GM18951 (cell line): ENCODE data around the gene UBD.

ENCODE experiments used
- POLR2A ChIP-seq: IDR thresholded peaks from 4 replicates; pipeline ENCODE4 v1.6.1; 2011; ENCODE audit warnings: mild to moderate bottlenecking; ENCODE audit not compliant: insufficient read length, insufficient read depth; ENCODE audit errors: extremely low read depth
- in situ Hi-C: fragments of 300-500 bp; cut with MboI; formaldehyde crosslinking; loops from one replicate; pipeline ENCODE4 v1.12.0; 2022; ENCODE audit warnings: low sequenced_read_pairs, mixed read lengths, inconsistent platforms; ENCODE audit not compliant: unreplicated experiment

UBD gene

GRCh38 chr6:29584821-29585220 lies 25.3 kb upstream of the UBD start, which contains the start of gene OR2H2:
Gene OR2H2, plus strand, starts transcription at chr6:29585121. Its CDS starts 2,824 bp downstream, at chr6:29587945.
- no peak for TF ChIP-seq POLR2A
- in situ Hi-C loops, result loop anchor here (25.0 kb wide), 1 partner anchor 898 kb away; no protein-coding TSS in a partner anchor

GRCh38 chr6:29577544-29577943 lies 18.0 kb upstream of the UBD start:
- no peak for TF ChIP-seq POLR2A
- in situ Hi-C loops, result loop anchor here (25.0 kb wide), 1 partner anchor 890 kb away; no protein-coding TSS in a partner anchor

GRCh38 chr6:29576056-29576455 lies 16.5 kb upstream of the UBD start:
- TF ChIP-seq POLR2A, result no peak
- in situ Hi-C loops, result loop anchor here (25.0 kb wide), 1 partner anchor 889 kb away; no protein-coding TSS in a partner anchor

GRCh38 chr6:29567991-29568390 lies 8.5 kb upstream of the UBD start:
- in situ Hi-C loops, result no loop called here
- no peak for TF ChIP-seq POLR2A

- in situ Hi-C loops, result no loop called here
- no peak for TF ChIP-seq POLR2A
Observed at GRCh38 chr6:29567541-29567940, 8.0 kb upstream of the UBD start.

- TF ChIP-seq POLR2A, result no peak
- in situ Hi-C loops, result no loop called here
Observed at GRCh38 chr6:29566856-29567255, 7.3 kb upstream of the UBD start.

GRCh38 chr6:29564875-29565274 lies 5.3 kb upstream of the UBD start:
- in situ Hi-C loops, result no loop called here
- no peak for TF ChIP-seq POLR2A

GRCh38 chr6:29563435-29563965 lies 4.0 kb upstream of the UBD start:
- TF ChIP-seq POLR2A, result no peak
- in situ Hi-C loops, result no loop called here

- no peak for TF ChIP-seq POLR2A
- in situ Hi-C loops, result no loop called here
Observed at GRCh38 chr6:29561606-29562181, 2.2 kb upstream of the UBD start.

GRCh38 chr6:29561091-29561490 lies 1.6 kb upstream of the UBD start:
- in situ Hi-C loops, result no loop called here
- TF ChIP-seq POLR2A, result no peak

- TF ChIP-seq POLR2A, result no peak
- in situ Hi-C loops, result no loop called here
Observed at GRCh38 chr6:29558439-29559079, 973 bp downstream of the UBD start.

GRCh38 chr6:29557320-29557719 lies 2.2 kb downstream of the UBD start:
- no peak for TF ChIP-seq POLR2A
- in situ Hi-C loops, result no loop called here

- in situ Hi-C loops, result no loop called here
Observed at GRCh38 chr6:29554764-29555163, 4.8 kb downstream of the UBD start.

GRCh38 chr6:29553268-29554057 lies 6.1 kb downstream of the UBD start:
- in situ Hi-C loops, result no loop called here
- no peak for TF ChIP-seq POLR2A

More at GRCh38 chr6:29554764-29555163, 4.8 kb downstream of the UBD start:
- TF ChIP-seq POLR2A, result no peak
